NCI-H1417 treated with DMSO at 0.1 percent for 48 hours (cell line): Measurements from ENCODE around the gene KRT5.
"Not testable (repeated sequence)": the region's sequence is repeated elsewhere in the genome, so short reads cannot be mapped to it uniquely, and the experiment has no call there.

ENCODE experiments used
- DNase-seq: peaks from one replicate; lab custom pipeline; 2025; lab: John Stamatoyannopoulos, UW

KRT5 gene

GRCh38 chr12:52519387-52519703 is 849 bp downstream of the KRT5 start:
- DNase-seq = no peak

- DNase-seq = no peak
These were observed 1.4 kb downstream of the KRT5 start for GRCh38 chr12:52518574-52519386.

GRCh38 chr12:52517888-52518287 is 2.3 kb downstream of the KRT5 start:
- no peak for DNase-seq

- no peak for DNase-seq
These were observed 3.0 kb downstream of the KRT5 start for GRCh38 chr12:52517005-52517835.

- no peak for DNase-seq
These were observed 4.0 kb downstream of the KRT5 start for GRCh38 chr12:52515927-52516831.

- DNase-seq = no peak
These were observed 4.9 kb downstream of the KRT5 start for GRCh38 chr12:52515319-52515646.

- DNase-seq = no peak
These were observed 5.5 kb downstream of the KRT5 start for GRCh38 chr12:52514471-52515318.

GRCh38 chr12:52513736-52514135 is 6.5 kb downstream of the KRT5 start:
- DNase-seq = no peak

GRCh38 chr12:52508211-52508610 is 12.0 kb downstream of the KRT5 start:
- DNase-seq = no peak

GRCh38 chr12:52506858-52507715 is 13.1 kb downstream of the KRT5 start:
- peak; percentile 5 for DNase-seq

- no peak for DNase-seq
These were observed 17.3 kb downstream of the KRT5 start for GRCh38 chr12:52502877-52503276.

GRCh38 chr12:52501490-52501889 is 18.7 kb downstream of the KRT5 start:
- DNase-seq = no peak

GRCh38 chr12:52500574-52500973 is 19.6 kb downstream of the KRT5 start:
- DNase-seq = not testable (repeated sequence)

- DNase-seq = no peak
These were observed 20.2 kb downstream of the KRT5 start for GRCh38 chr12:52499806-52500560.

GRCh38 chr12:52498946-52499345 is 21.2 kb downstream of the KRT5 start:
- no peak for DNase-seq

GRCh38 chr12:52497975-52498374 is 22.2 kb downstream of the KRT5 start:
- no peak for DNase-seq

- DNase-seq = no peak
These were observed 23.6 kb downstream of the KRT5 start for GRCh38 chr12:52496590-52497071.

GRCh38 chr12:52496054-52496453 is 24.1 kb downstream of the KRT5 start:
- no peak for DNase-seq

GRCh38 chr12:52495389-52495788 is 24.8 kb downstream of the KRT5 start:
- DNase-seq = peak; percentile 19

GRCh38 chr12:52494518-52494917 is 25.7 kb downstream of the KRT5 start:
- no peak for DNase-seq
